Fibroblast of pulmonary artery (primary cell): ENCODE measurements around the gene SNX2.

Experiments
- DNase-seq: peaks from one replicate; pipeline ENCODE4 v3.0.0-alpha.2; 2010; ENCODE audit warnings: low read depth
- H3K4me3 ChIP-seq: replicated peaks from 2 replicates; pipeline ENCODE4 v1.5.1; 2011; ENCODE audit warnings: low read depth, mild to moderate bottlenecking, control low read depth, low read length, moderate library complexity
- TF ChIP-seq, protein P1 (sequence below): IDR thresholded peaks from 2 replicates; pipeline ENCODE4 v1.5.1; 2011; ENCODE audit warnings: mild to moderate bottlenecking, control low read depth, low read length, inconsistent platforms; ENCODE audit errors: missing control alignments

The SNX2 gene

DNA sequence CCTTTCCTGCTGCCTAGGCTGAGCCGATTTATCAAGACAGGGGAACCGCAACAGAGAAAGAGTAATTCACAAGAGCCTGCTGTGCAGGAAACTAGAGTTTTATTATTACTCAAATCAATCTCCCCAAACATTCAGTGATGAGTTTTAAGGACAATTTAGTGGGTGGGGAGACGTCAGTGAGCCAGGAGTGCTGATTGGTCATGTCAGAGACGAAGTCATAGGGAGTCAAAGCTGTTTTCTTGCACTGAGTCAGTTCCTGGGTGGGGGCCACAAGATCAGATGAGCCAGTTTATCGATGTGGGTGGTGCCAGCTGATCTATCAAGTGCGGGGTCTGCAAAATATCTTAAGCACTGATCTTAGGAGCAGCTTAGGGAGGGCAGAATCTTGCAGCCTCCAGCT is 89.5 kb downstream of the SNX2 start:
- no peak overlapping the region for H3K4me3 ChIP-seq
- no peak for DNase-seq

DNA sequence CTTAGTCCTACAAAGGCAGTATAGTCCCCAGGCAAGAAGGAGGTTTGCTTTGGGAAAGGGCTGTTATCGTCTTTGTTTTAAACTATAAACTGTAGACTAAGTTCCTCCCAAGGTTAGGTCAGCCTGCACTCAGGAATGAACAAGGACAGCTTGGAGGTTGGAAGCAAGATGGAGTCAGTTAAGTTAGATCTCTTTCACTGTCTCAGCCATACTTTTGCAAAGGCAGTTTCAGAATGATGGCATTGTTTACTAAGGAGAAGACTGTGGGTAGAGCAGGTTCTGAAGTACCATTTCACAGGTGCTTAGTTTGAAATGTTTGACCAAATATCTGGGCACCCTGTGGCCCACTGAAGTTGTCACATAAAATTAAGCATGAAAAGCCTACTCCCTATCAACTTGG is 90.0 kb downstream of the SNX2 start:
- no peak overlapping the region for H3K4me3 ChIP-seq
- TF ChIP-seq, protein P1, sequence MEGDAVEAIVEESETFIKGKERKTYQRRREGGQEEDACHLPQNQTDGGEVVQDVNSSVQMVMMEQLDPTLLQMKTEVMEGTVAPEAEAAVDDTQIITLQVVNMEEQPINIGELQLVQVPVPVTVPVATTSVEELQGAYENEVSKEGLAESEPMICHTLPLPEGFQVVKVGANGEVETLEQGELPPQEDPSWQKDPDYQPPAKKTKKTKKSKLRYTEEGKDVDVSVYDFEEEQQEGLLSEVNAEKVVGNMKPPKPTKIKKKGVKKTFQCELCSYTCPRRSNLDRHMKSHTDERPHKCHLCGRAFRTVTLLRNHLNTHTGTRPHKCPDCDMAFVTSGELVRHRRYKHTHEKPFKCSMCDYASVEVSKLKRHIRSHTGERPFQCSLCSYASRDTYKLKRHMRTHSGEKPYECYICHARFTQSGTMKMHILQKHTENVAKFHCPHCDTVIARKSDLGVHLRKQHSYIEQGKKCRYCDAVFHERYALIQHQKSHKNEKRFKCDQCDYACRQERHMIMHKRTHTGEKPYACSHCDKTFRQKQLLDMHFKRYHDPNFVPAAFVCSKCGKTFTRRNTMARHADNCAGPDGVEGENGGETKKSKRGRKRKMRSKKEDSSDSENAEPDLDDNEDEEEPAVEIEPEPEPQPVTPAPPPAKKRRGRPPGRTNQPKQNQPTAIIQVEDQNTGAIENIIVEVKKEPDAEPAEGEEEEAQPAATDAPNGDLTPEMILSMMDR, result no peak
- no peak for DNase-seq

More for the DNA sequence above, 89.5 kb downstream of the SNX2 start:
- TF ChIP-seq, protein P1, result no peak

DNA sequence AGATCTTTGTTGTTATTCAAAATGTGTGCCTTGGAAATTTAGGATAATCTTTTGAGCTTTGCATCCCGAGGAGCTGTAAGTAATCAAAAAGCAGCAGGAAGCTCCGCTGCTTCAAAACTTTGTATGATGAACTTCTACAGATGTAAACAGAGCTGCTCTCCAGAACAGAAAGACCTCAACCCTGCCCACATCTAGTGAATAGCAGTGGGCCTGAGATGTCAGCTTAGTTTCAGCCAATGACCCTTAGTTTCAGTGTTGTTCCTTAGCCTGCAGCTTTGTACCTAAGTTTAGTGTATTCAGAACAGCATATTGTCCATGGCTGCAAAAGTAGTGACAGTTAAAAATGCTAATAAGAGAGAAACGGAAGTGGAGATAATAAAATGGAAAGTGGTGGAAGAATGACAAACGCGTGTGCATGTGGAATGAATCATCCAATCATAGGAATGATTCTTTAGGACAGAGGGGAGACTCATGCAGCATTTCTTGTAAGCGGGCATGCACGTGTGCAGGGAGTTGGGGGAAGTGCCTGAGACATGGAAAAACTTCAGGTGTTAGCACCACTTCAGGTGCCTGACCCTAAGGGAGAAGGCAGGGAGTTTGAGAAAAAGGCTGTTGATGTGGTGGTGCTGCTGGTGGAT is 95.5 kb downstream of the SNX2 start:
- DNase-seq, result peak; percentile 32
- H3K4me3 ChIP-seq, result no peak overlapping the region
- TF ChIP-seq, protein P1, result no peak

DNA sequence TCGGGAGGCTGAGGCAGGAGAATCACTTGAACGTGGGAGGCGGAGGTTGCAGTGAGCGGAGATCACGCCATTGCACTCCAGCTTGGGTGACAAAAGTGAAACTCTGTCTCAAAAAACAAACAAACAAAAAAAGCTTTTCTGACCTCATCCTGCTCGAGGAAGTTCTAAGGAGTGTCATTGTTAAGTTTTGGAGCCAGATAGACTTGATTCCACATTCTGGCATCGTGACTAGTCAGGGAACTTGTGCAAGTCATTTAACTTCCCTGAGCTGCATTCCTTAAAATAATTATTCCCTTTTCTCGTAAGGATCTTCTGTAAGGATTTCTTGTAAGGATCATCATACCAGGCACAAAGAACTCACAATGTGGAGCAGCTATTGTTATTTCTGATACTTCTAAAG is 96.8 kb downstream of the SNX2 start:
- TF ChIP-seq, protein P1, result no peak
- peak; percentile 30 for DNase-seq
- no peak overlapping the region for H3K4me3 ChIP-seq

DNA sequence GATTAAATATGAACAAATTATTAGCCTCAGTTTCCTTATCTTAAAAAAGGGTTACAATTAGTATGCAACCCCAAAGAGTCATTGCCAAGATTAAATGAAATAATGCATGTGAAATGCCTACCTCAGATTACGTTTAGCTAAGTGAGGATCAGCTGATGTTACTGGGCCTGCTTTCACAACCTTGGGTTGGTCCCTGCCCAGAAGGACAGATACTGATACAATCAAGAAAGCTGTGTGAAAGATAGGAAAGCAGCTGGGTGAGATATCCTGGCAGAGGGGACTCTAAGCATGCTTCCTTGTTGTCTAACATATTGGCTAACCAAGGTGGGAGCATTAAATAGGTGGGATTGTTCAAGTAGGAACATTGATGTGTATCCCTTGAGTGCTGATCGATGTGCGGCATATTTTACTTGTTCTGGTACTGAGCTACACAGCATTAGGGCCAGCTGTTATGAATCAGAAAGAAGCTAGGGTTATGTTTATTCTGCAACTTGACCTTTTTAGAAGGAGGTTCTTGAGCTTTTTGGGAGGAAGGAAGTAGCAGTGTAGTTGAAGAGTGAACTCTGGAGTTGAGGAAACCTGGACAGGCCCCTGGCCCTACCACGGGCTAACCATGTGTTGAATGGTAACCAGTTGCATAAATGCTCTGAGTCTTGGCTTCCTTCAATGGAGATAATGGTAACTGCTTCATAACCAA is 99.4 kb downstream of the SNX2 start:
- no peak for DNase-seq
- TF ChIP-seq, protein P1, result no peak
- no peak overlapping the region for H3K4me3 ChIP-seq

DNA sequence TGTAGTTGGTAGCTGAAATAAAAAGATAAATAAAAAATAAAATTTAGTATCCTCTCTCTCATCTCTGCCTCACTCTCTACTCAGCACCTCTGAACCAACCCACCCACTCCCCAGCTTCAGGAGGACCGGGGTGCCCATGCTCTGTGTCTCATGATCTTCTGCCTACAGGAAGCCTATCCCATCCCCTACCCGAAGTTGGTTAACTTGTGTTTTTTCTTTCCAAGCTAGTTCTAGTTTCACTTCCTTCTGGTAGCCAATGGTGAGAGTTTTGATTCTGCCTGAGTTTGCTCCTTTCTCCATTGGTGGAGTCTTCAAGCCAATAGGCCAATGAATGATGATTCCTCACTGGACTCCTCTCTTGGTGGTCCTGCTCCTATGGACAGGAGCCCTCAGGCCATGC is 102.6 kb downstream of the SNX2 start:
- DNase-seq, result no peak
- H3K4me3 ChIP-seq, result no peak overlapping the region
- TF ChIP-seq, protein P1, result no peak

DNA sequence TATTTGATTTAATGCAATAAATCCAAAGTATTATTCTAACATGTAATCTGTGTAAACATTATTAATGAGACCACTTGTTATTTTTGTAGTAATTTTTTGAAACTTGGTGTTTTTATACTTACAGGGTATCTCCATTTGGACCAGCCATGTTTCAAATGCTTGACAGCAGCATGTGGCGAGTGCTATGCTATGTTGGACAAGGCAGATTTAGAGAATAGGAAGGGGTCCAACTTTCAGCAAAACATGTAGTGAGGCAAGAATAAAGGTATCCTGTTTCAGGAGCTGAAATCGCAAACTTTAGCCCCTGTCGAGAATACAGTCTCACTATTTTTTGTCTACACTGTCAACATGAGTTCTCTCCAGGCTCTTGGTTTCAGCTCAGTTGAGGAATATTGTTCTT is 104.2 kb downstream of the SNX2 start:
- TF ChIP-seq, protein P1, result no peak
- no peak for DNase-seq

More for the DNA sequence above, 104.2 kb downstream of the SNX2 start:
- no peak overlapping the region for H3K4me3 ChIP-seq
